Activated CD8-positive, alpha-beta T cell treated with anti-CD3 and anti-CD28 coated beads for 36 hours (primary cell): ENCODE measurements around the gene CCND3. TPM values are rescaled to one million over a fixed set of nuclear protein-coding genes. Genes with fewer than 3 reads are reported as not detected.

Experiments
- ATAC-seq: fragments of 200-7000 bp; cut with Tn5 transposase; one replicate; pipeline ENCODE4 v1.10.0; 2021; ENCODE audit warnings: mild to moderate bottlenecking, moderate library complexity
- CTCF ChIA-PET: fragments of 350-600 bp; sonication (Branson Sonifier 250); formaldehyde crosslinking; loops from one replicate; lab custom pipeline; 2021; ENCODE audit warnings: antibody characterized with exemption; lab: Charles Lee
- POLR2A ChIA-PET: fragments of 350-600 bp; sonication (Branson Sonifier 250); formaldehyde crosslinking; loops from one replicate; lab custom pipeline; 2021; ENCODE audit warnings: antibody characterized with exemption; lab: Charles Lee
- DNase-seq: peaks from one replicate; pipeline ENCODE4 v3.0.0-alpha.2; 2020
- H3K27ac Mint-ChIP-seq: one replicate; pipeline ENCODE4 v1.8.0; 2021; ENCODE audit warnings: mild to moderate bottlenecking, mixed read lengths
- H3K27me3 Mint-ChIP-seq: one replicate; pipeline ENCODE4 v1.8.0; 2021; ENCODE audit warnings: mixed read lengths
- H3K36me3 Mint-ChIP-seq: one replicate; pipeline ENCODE4 v1.8.0; 2021; ENCODE audit warnings: low read depth, mixed read lengths
- H3K4me1 Mint-ChIP-seq: one replicate; pipeline ENCODE4 v1.8.0; 2021; ENCODE audit warnings: low read depth, mixed read lengths
- H3K4me3 Mint-ChIP-seq: one replicate; pipeline ENCODE4 v1.8.0; 2021; ENCODE audit warnings: mild to moderate bottlenecking, moderate library complexity, mixed read lengths
- H3K9me3 Mint-ChIP-seq: one replicate; pipeline ENCODE4 v1.8.0; 2021; ENCODE audit warnings: mixed read lengths
- intact Hi-C: fragments of 100-400 bp; cut with micrococcal nuclease; formaldehyde crosslinking; loops from one replicate; pipeline ENCODE4 v1.10.0; 2022
- total RNA-seq, 2 experiments: library from RNA; stranded (reverse); gene quantifications; one replicate each; pipeline ENCODE4 v1.2.3, GENCODE V29; 2021
- TF ChIP-seq, protein P1 (sequence below): fragments of 200-600 bp; IDR thresholded peaks from one replicate; pipeline ENCODE4 v1.8.0; 2022; ENCODE audit warnings: antibody characterized with exemption, mild to moderate bottlenecking

Gene CCND3
- total RNA-seq, 2 experiments from 2014 or later: 457 to 459 TPM

DNA sequence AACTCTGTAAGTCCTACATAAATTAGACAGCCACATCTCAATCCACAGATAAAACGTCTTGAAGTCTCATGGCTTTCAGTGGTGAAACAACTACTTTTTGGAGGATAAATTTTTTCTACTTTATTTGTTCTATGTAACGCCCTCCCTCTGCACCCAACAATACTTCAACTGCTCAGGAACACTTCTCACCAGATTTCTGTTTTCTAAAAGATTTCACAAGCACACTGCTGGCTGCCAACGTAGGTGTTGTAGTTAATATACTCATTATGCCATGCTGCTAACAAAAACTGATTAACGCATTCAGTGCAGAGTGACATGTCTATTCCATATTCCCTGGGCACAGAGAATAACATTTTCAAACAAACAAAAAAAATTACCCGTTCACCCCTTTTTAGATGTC is 56.7 kb downstream of the CCND3 start:
- H3K27ac Mint-ChIP-seq: no peak overlapping the region
- no peaks in the 10 kb centered on the region for H3K36me3 Mint-ChIP-seq
- H3K9me3 Mint-ChIP-seq: no peaks in the 10 kb centered on the region
- H3K27me3 Mint-ChIP-seq: no peaks in the 10 kb centered on the region
- DNase-seq (no peak), ATAC-seq (no peak)
- no peaks in the 10 kb centered on the region for H3K4me1 Mint-ChIP-seq
- POLR2A ChIA-PET: no interaction called here
- CTCF ChIA-PET: interaction anchor here (1.0 to 1.2 kb wide), 2 partner anchors 23 to 159 kb away, joined by 3 read pairs; no protein-coding TSS in a partner anchor
- H3K4me3 Mint-ChIP-seq: no peak overlapping the region
- intact Hi-C loops: no loop called here
- TF ChIP-seq, protein P1, sequence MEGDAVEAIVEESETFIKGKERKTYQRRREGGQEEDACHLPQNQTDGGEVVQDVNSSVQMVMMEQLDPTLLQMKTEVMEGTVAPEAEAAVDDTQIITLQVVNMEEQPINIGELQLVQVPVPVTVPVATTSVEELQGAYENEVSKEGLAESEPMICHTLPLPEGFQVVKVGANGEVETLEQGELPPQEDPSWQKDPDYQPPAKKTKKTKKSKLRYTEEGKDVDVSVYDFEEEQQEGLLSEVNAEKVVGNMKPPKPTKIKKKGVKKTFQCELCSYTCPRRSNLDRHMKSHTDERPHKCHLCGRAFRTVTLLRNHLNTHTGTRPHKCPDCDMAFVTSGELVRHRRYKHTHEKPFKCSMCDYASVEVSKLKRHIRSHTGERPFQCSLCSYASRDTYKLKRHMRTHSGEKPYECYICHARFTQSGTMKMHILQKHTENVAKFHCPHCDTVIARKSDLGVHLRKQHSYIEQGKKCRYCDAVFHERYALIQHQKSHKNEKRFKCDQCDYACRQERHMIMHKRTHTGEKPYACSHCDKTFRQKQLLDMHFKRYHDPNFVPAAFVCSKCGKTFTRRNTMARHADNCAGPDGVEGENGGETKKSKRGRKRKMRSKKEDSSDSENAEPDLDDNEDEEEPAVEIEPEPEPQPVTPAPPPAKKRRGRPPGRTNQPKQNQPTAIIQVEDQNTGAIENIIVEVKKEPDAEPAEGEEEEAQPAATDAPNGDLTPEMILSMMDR: no peak

Other genes starting within 250 kb of the CCND3 start
- 10 to 100 TPM; 14.6 to 15.9 TPM for gene TFEB, start 206.2 kb downstream of the CCND3 start, total RNA-seq
- gene PGC, start 194.4 kb downstream of the CCND3 start, total RNA-seq: not detected
- gene FRS3, start 161.9 kb downstream of the CCND3 start, total RNA-seq: 1 to 10 TPM; 3.2 to 4.1 TPM
- gene PRICKLE4, start 161.0 kb downstream of the CCND3 start, total RNA-seq: not detected
- 100 to 1,000 TPM; 310 to 314 TPM for gene TOMM6, start 154.1 kb downstream of the CCND3 start, total RNA-seq
- 1 to 10 TPM; 5.7 to 5.9 TPM for gene USP49, start 46.4 kb downstream of the CCND3 start, total RNA-seq
- gene MED20, start 20.7 kb downstream of the CCND3 start, total RNA-seq: 10 to 100 TPM; 23.4 to 28.0 TPM
- gene BYSL, start 20.3 kb downstream of the CCND3 start, total RNA-seq: 10 to 100 TPM; 56.4 to 59.5 TPM
- 10 to 100 TPM; 40.0 to 42.3 TPM for gene TAF8, start 108.7 kb upstream of the CCND3 start, total RNA-seq
- under 1 TPM; 0.13 to 0.18 TPM for gene C6orf132, start 200.8 kb upstream of the CCND3 start, total RNA-seq
- under 1 TPM in 1 of 2 experiments, not detected in 1; 0.20 TPM for gene GUCA1A, start 231.6 kb upstream of the CCND3 start, total RNA-seq